HG03571 (cell line): Measurements from ENCODE around the gene IPCEF1.

Experiments used
- ATAC-seq: cut with Tn5 transposase; IDR thresholded peaks from one replicate; pipeline ENCODE4 v1.9.1; 2021; ENCODE audit not compliant: unreplicated experiment

The IPCEF1 gene

GRCh38 chr6:154169193-154169847, 187.3 kb downstream of the IPCEF1 start:
- ATAC-seq = no peak

DNA sequence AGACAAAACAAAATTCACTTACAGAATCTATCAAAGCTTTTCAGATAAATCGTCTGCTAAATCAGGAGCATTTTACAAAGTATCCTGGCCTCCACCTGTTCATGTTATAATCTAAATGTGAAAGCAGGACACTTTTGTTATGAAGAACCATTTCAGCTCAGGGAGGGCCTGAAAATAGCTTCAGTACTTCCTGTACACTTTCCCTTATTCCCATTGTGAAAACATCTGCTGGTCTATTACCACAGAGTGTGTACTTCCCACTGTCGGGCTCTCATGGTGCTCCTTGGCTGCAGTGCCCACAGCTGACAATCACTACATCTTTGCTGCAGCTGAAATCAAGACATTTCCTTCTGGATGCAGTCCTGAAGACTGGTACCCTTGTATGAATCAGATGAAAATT, 189.5 kb downstream of the IPCEF1 start:
- ATAC-seq = no peak

- no peak for ATAC-seq
Measured at GRCh38 chr6:154166140-154166539, 190.5 kb downstream of the IPCEF1 start.

DNA sequence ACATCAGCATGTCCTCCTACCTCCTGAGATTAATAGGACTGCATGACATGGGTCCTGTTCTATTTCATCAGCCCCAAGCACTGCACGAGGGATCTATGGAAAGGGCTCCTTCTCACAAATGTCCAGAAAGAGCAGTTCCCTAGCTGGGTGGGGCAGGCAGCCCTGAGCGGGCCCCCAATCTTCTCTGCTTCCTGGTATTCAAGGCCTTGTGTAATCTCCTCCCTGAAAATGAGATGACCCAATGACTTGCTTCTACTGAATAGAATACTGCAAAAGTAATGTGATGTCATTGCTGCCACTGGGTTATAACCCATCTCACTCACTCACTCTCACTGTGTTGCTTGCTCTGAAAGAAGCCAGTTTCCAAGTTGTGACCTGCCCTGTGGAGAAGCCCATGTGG, 191.1 kb downstream of the IPCEF1 start:
- no peak for ATAC-seq

- ATAC-seq = no peak
Measured at GRCh38 chr6:154164397-154164796, 192.2 kb downstream of the IPCEF1 start.

DNA sequence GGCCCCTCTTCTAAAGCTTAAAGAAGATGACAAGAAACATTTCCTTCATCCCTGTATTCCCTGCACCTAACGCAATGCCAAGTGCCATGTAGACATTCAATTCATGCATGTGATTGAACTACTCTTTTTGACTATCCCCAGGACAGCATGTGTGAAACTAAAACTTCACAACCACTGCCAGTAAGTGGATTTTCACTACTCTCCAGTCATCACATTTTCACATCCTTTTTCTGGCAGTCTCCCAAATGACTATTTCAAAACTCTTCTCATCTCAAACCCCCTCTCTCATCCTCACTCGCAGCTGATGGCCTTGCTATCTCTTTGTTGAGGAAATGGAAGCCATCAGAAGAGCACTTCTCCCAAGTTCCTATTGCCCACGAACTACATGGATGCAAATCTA, 194.9 kb downstream of the IPCEF1 start:
- peak; percentile 69 for ATAC-seq

GRCh38 chr6:154159126-154159525, 197.5 kb downstream of the IPCEF1 start:
- no peak for ATAC-seq

GRCh38 chr6:154157706-154158105, 198.9 kb downstream of the IPCEF1 start:
- ATAC-seq = no peak

DNA sequence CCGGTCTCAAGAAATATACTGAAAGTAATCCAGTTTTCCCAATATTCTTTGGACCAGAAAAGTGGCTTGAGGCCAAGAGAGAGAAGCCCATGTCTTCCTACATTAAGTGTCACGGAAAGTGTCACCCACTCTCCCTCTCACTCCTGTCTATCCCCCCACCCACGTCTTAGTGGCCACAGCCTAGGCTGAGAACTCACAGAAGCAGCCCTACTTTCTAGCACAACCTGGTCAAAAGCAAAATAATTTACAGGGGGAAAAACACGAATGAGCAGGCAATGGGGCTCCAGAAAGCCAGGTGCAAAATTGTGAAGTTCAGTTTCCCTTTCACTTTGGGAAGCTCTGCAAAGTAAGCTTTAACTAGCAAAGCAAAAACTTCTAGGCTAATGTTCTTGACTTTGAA, 199.5 kb downstream of the IPCEF1 start:
- peak; percentile 31 for ATAC-seq

- no peak for ATAC-seq
Measured at GRCh38 chr6:154156135-154156896, 200.3 kb downstream of the IPCEF1 start.

DNA sequence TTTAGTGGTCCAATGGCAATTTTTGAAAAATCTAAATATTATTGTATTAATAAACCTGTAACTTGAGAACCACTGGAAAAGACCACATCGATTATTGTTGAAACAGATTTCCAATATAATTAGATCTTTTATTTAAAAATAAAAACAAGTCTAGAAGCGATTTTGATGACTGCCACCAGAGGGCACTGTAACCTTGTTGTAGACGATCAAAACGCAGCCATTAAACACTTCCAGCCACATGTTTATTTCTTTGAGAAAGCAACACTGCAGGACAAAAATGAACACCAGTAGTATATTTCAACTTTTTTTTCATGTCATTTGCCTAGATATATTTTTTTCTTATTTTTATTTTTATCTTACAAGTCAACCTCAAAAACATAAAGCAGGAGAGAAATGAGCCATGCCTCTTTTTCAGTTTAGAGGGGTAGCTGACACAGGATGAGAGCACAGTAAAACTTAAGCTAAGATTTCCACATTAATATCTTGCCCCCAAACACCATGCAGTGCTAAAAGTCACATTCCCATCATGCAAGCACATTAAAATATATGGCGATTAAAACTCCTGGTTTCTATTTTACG, 202.1 kb downstream of the IPCEF1 start:
- ATAC-seq = no peak

DNA sequence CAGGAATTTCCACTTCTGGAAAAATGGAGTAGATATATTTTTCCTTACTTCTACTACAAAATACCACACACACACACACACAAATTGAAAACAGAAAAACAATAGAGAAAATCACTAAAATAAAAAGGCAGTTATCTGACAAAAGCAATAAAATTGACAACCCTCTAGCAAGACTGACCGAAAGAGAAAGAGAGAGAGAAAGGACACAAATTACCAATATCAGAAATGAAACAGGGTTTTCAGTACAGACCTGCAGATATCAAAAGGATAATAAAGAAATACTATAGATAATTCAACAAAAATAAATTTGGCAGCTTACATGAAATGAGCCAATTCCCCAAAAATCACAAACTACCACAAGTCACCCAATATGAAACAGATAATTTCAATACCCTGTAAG, 212.8 kb downstream of the IPCEF1 start:
- ATAC-seq = no peak

DNA sequence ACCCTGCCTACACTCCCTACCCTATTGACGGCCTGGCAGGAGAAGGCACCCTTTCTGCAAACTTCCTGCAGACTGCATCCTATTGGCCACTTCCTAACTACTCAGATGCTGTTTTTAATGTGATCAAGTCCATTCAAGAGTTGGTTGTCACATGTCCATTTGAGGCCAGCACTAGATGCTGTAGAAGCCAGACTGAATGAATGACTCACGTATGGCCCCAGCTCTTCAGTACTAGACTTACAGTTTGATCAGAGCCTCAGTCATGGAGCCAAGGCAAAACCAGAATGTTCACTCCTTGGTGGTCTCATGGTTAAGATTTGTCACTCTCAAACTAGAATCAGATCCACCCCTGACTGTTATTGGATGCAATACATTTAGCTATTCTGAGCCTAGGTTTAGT, 215.9 kb downstream of the IPCEF1 start:
- no peak for ATAC-seq

DNA sequence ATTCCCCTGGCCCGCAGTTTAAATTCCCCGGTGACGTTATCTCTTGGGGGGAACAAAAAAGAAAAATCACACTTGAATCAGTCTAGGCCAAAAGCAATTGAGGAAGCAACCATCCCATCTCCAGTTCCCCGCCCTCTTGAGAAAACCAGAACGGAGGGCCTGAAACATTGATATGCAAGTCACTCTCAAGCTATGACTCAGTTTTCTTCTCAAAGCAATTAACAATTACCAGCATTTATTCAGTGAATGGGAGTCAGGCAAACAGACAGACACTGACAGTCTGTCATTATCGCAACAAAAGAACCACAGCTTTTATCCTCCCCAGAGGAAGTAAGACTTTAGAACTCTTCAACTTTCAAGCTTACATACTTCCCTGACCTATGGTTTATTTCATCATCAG, 216.7 kb downstream of the IPCEF1 start:
- ATAC-seq = no peak

DNA sequence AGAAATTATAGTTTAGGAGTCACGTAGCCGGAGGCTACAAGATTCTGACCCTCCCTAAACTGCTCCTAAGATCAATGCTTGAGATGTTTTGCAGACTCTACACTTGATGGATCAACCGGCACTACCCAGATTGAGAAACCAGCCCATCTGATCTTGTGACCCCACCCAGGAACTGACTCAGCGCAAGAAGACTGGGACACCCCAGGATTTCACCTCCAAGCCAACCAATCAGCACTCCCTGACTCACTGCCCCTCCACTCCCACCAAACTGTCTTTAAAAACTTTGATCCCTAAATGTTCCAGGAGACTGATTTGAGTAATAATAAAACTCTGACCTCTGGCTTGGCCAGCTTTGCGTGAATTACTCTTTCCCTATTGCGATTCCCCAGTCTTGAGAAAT, 217.8 kb downstream of the IPCEF1 start:
- ATAC-seq = no peak

GRCh38 chr6:154134471-154135147, 222.0 kb downstream of the IPCEF1 start:
- ATAC-seq = no peak

DNA sequence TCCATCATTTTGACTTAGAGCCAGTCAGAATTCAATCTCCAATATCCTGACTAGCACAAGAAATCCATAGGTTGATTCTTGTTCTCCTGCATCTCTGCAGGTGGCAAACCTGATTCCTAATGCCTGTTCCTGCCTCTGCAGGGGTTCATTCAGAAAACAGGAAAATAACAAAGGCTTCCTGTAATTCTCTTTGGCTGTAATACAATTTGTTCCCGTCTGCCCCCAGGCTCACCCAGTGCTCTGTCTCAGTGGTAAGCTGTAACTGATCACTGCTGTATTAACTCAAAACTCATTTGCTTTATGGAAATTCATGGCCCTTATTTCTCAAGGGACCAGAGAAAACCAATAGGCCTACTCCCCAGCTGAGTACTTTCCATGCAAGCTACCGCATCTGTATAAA, 228.9 kb downstream of the IPCEF1 start:
- no peak for ATAC-seq

GRCh38 chr6:154125421-154125820, 231.2 kb downstream of the IPCEF1 start:
- ATAC-seq = no peak

- no peak for ATAC-seq
Measured at GRCh38 chr6:154123155-154123956, 233.2 kb downstream of the IPCEF1 start.

DNA sequence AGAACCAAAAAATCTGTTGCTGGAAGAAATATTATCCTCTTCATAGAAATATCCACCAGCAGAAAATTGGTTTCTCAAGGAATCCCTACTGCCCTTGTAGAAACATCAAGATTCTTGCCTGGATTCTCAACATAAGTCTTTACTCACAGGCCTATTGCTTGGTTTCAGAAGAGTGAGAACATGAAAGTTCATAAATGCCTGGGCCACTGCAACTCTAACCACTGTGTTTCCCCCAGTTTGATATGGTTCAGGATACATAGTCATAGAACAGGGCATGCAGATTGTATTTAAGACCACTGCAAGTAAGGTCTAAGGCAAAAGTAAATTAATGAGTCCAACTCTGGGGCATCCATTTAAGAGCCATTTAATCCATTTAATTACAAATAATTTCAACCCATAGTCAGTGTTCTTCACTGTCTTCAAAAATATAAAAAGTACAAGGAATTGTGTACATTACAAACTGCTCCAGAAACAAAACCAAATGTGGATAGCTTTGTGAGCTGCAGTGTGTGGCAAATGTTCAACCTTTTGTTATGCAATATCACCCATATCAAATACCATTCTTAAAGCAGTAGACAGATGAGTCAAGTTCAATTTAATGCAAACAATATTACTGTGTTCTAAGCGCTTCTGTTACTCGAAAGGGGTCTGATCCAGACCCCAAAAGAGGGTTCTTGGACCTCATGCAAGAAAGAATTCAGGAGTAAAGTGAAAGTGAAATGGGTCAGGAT, 234.2 kb downstream of the IPCEF1 start:
- ATAC-seq = no peak
